AG09319 (cell line): ENCODE measurements around the gene NEU2.

Source experiments
- DNase-seq: peaks from one replicate; pipeline ENCODE4 v3.0.0-alpha.2; 2010; ENCODE audit warnings: low read depth; ENCODE audit errors: extremely low read depth
- CTCF ChIP-seq: IDR thresholded peaks from 2 replicates; pipeline ENCODE4 v1.5.1; 2011; ENCODE audit warnings: low read depth, mild to moderate bottlenecking, inconsistent platforms, low read length, moderate library complexity

Gene NEU2

GRCh38 chr2:233075966-233076339 lies 43.5 kb downstream of the NEU2 start:
- no peak for TF ChIP-seq CTCF
- no peak for DNase-seq

- DNase-seq: no peak
- TF ChIP-seq CTCF: no peak
These were observed 44.3 kb downstream of the NEU2 start for GRCh38 chr2:233076749-233077148.

DNA sequence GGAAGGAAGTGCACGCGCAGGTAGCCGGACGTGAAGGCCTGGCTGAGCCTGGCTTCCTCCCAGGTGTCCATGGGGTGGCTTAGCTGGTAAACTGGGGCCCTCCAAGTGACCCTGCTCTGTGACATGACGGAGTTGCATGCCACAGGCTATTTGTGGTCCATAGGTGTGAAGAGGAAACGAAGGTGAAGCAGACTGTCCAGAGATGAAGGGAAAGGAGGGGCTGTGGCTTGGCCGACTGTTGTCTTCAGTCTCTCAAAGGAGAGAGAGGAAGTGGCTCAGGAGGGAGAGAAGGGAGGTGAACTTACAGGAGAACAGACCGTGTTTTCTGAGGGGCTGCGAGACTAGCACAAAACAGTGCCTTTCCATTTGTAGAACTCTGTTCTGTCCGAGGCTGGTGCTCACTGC lies 47.0 kb downstream of the NEU2 start:
- no peak for DNase-seq
- TF ChIP-seq CTCF: no peak

DNA sequence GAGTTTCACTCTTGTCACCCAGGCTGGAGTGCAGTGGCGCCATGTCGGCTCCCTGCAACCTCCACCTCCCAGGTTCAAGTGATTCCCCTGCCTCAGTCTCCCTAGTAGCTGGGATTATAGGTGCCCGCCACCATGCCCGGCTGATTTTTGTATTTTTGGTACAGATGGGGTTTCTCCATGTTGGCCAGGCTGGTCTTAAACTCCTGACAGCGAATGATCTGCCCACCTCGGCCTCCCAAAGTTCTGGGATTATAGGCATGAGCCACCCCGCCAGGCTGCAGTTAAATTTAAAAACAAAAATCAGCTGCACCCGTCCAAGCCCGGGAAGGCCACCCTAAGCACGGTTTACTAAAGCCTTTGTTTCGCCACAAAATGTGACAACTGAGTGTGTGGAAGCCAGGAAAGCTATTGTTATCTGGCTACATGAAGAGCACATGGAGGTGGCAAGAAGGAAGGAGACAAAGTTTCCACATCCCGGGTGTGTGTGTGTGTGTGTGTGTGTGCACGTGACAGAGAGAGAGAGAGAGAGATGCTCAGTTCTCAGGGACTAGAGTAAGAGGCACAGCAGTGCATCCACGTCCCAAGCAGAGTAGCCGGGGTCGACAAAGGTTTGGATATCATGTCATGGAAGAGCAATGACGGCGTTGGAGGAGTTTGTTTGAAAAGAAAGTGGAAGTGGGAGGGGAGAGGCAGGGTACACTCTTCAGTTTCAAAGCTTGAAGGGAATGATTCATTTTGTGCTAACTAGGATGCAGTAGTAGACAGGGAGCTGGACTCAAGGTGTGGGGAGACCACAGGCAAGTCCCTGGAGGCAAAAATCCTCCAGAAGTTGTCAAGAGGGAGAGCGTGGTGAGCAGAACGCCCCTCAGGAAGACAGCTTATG lies 47.7 kb downstream of the NEU2 start:
- TF ChIP-seq CTCF: no peak
- no peak for DNase-seq

- DNase-seq: no peak
- no peak for TF ChIP-seq CTCF
These were observed 48.4 kb downstream of the NEU2 start for GRCh38 chr2:233080836-233081229.

DNA sequence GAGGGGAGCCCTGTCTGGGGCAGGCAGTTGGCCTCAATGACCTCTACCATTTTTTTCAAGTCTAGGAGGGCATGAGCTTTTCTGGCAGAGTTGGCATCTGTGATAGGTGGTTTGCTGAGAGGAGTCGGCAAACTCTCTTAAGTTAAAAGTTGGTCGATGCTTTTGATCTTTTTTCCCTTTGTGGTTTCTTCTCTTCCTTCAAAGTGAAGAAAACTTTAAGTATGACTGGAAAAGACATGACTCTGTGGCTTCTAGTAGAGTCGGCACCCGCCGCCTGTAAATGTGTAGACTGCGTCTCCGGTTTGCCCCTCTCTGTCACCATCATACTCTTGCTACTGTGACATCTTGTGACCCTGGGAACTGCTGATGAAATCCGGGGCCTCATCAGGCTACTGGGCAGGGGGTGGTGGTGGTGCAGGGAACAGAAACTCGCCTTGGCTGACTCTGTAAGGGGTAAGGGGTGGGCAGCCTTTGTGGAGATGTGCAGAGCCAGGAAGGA lies 48.8 kb downstream of the NEU2 start:
- TF ChIP-seq CTCF: no peak
- DNase-seq: no peak

DNA sequence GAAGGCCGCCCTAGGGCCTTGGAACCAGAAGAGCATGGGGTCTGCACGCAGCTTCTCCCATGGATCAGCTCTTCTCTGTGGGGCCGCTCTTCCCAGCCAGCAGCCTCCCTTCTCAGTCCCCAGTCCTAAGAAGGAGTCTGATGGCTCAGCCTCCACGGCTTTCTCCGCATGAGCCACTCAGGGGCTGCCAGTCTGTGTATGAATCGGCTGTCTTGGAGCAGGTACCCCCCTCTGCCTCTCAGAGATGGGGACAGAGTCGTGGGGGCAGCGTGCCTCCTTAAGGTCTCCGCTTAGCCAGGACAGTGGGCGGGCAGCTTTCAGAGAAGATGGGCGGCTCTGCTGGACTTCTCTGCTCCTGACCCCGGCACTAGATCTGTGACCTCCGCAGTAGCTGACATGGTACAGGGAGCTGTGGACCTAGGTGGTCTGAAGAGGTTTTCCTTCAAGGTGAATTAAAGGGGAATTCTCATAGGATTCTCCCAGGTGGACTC lies 49.3 kb downstream of the NEU2 start:
- no peak for DNase-seq
- no peak for TF ChIP-seq CTCF
